H1 (cell line): ENCODE measurements around the gene AMT. TPM values are rescaled to one million over a fixed set of nuclear protein-coding genes. Genes with fewer than 3 reads are reported as not detected.

Experiments
- CTCF ChIA-PET: fragments of 300-600 bp; sonication (Branson Sonifier 250); formaldehyde crosslinking; loops from one replicate; lab custom pipeline; 2021; ENCODE audit not compliant: partially characterized antibody; lab: Charles Lee
- POLR2A ChIA-PET: fragments of 300-600 bp; sonication (Branson Sonifier 250); formaldehyde crosslinking; loops from one replicate; lab custom pipeline; 2021; ENCODE audit warnings: inconsistent platforms; ENCODE audit not compliant: partially characterized antibody; lab: Charles Lee
- DNase-seq, 2 experiments: peaks; one replicate each; pipeline versions ENCODE4 v3.0.0 to v3.0.0-alpha.2; 2010 to 2022; ENCODE audit warnings: low spot score in 2 of 2, low read depth in 1 of 2, mixed read lengths in 1 of 2
- FAIRE-seq: peaks from 2 replicates; lab custom pipeline; 2011; peaks lifted over from hg19 to GRCh38; lab: Jason Lieb, UNC
- H2AFZ ChIP-seq: 2 replicates; pipeline ENCODE4 v1.8.1; 2012; ENCODE audit warnings: low read length, inconsistent platforms
- H2AK5ac ChIP-seq: 2 replicates; pipeline ENCODE4 v1.6.1; 2013; ENCODE audit warnings: low read depth, low read length
- H2BK120ac ChIP-seq: replicated peaks from 2 replicates; pipeline ENCODE3; 2013; ENCODE audit warnings: low read depth, low read length, inconsistent platforms
- H2BK12ac ChIP-seq: 2 replicates; pipeline ENCODE4 v1.6.1; 2013; ENCODE audit warnings: low read depth, low read length
- H2BK15ac ChIP-seq: 2 replicates; pipeline ENCODE4 v1.6.1; 2013; ENCODE audit warnings: low read length
- H2BK20ac ChIP-seq: 2 replicates; pipeline ENCODE4 v1.6.1; 2013; ENCODE audit warnings: low read length
- H2BK5ac ChIP-seq: 2 replicates; pipeline ENCODE4 v1.6.1; 2013; ENCODE audit warnings: low read depth, low read length
- H3K14ac ChIP-seq: 2 replicates; pipeline ENCODE4 v1.6.1; 2013; ENCODE audit warnings: inconsistent platforms; ENCODE audit not compliant: insufficient read length
- H3K18ac ChIP-seq: 2 replicates; pipeline ENCODE4 v1.6.1; 2013; ENCODE audit warnings: low read length; ENCODE audit errors: extremely low read depth
- H3K23ac ChIP-seq: 2 replicates; pipeline ENCODE4 v1.6.1; 2013; ENCODE audit warnings: inconsistent platforms; ENCODE audit not compliant: insufficient read length
- H3K23me2 ChIP-seq: 2 replicates; pipeline ENCODE4 v1.6.1; 2013; ENCODE audit warnings: low read depth, low read length
- H3K27ac ChIP-seq: 2 replicates; pipeline ENCODE4 v1.6.1; 2011; ENCODE audit warnings: low read depth, low read length, inconsistent platforms
- H3K27me3 ChIP-seq, 4 experiments: replicated peaks in 1 of 4; 1 replicate in 1 of 4; 2 replicates in 3 of 4; pipeline versions ENCODE4 v1.6.1 to v1.8.1; 2011 to 2013; ENCODE audit warnings: low read length in 3 of 4, mild to moderate bottlenecking in 3 of 4, inconsistent platforms in 2 of 4, mixed read lengths in 2 of 4, moderate library complexity in 1 of 4; ENCODE audit not compliant: control insufficient read depth in 3 of 4, insufficient read depth in 3 of 4; ENCODE audit errors: extremely low read depth in 1 of 4
- H3K36me3 ChIP-seq, 4 experiments: 2 replicates each; pipeline versions ENCODE4 v1.6.1 to v1.8.1; 2011 to 2013; ENCODE audit warnings: mild to moderate bottlenecking in 4 of 4, low read length in 3 of 4, moderate library complexity in 2 of 4, control low read depth in 1 of 4, inconsistent platforms in 1 of 4; ENCODE audit not compliant: insufficient read depth in 4 of 4, control insufficient read depth in 2 of 4
- H3K4ac ChIP-seq: replicated peaks from 2 replicates; pipeline ENCODE3; 2013; ENCODE audit warnings: low read length, low read depth, mixed read lengths, inconsistent platforms; ENCODE audit not compliant: insufficient read length
- H3K4me1 ChIP-seq, 4 experiments: replicated peaks in 1 of 4; 1 replicate in 1 of 4; 2 replicates in 3 of 4; pipeline versions ENCODE4 v1.6.1 to v1.8.1; 2011 to 2013; ENCODE audit warnings: low read length in 3 of 4, inconsistent platforms in 2 of 4, mixed read lengths in 1 of 4; ENCODE audit not compliant: insufficient read depth in 4 of 4, control insufficient read depth in 3 of 4
- H3K4me2 ChIP-seq, 2 experiments: 2 replicates each; pipeline versions ENCODE4 v1.6.1 to v1.8.1; 2011 to 2013; ENCODE audit warnings: low read depth in 2 of 2, low read length in 2 of 2, control low read depth in 1 of 2, inconsistent platforms in 1 of 2, mild to moderate bottlenecking in 1 of 2; ENCODE audit not compliant: insufficient read depth in 1 of 2
- H3K4me3 ChIP-seq, 4 experiments: fragments of 200-600, 300-600 bp in 1 of 4; sonication (generic), shearing (Covaris generic), sonication (Bioruptor Twin) in 1 of 4; 2 replicates each; pipeline versions ENCODE4 v1.5.1 to v1.8.1; 2011 to 2016; ENCODE audit warnings: low read length in 4 of 4, low read depth in 3 of 4, control low read depth in 2 of 4, inconsistent platforms in 2 of 4, mild to moderate bottlenecking in 2 of 4, mixed read lengths in 1 of 4, moderate library complexity in 1 of 4; ENCODE audit not compliant: insufficient read depth in 2 of 4; ENCODE audit errors: extremely low read depth in 1 of 4
- H3K56ac ChIP-seq: replicated peaks from 2 replicates; pipeline ENCODE3; 2013; ENCODE audit warnings: low read depth, mild to moderate bottlenecking, mixed read lengths, low read length, inconsistent platforms; ENCODE audit not compliant: insufficient read length
- H3K79me1 ChIP-seq: 2 replicates; pipeline ENCODE4 v1.6.1; 2013; ENCODE audit warnings: low read depth, low read length, control low read depth
- H3K79me2 ChIP-seq, 2 experiments: 2 replicates each; pipeline versions ENCODE4 v1.6.1 to v1.8.1; 2012 to 2013; ENCODE audit warnings: low read length in 2 of 2, mild to moderate bottlenecking in 2 of 2, inconsistent platforms in 1 of 2; ENCODE audit not compliant: insufficient read depth in 2 of 2, control insufficient read depth in 1 of 2
- H3K9ac ChIP-seq, 4 experiments: replicated peaks in 1 of 4; 1 replicate in 1 of 4; 2 replicates in 3 of 4; pipeline versions ENCODE4 v1.6.1 to v1.8.1; 2011 to 2013; ENCODE audit warnings: low read depth in 3 of 4, low read length in 3 of 4, control low read depth in 2 of 4, mild to moderate bottlenecking in 2 of 4, moderate library complexity in 2 of 4, inconsistent platforms in 1 of 4; ENCODE audit errors: extremely low read depth in 1 of 4
- H3K9me3 ChIP-seq, 2 experiments: 2 replicates each; pipeline versions ENCODE4 v1.6.1 to v1.8.1; 2012 to 2013; ENCODE audit warnings: mild to moderate bottlenecking in 2 of 2, moderate library complexity in 2 of 2, control low read depth in 1 of 2, inconsistent platforms in 1 of 2, low read depth in 1 of 2, low read length in 1 of 2, mixed read lengths in 1 of 2; ENCODE audit not compliant: insufficient read depth in 2 of 2
- H4K20me1 ChIP-seq, 2 experiments: replicated peaks in 1 of 2; 2 replicates each; pipeline versions ENCODE3 to v1.8.1; 2011 to 2013; ENCODE audit warnings: inconsistent platforms in 2 of 2, low read length in 2 of 2, mild to moderate bottlenecking in 1 of 2; ENCODE audit not compliant: insufficient read depth in 2 of 2, control insufficient read depth in 1 of 2
- H4K5ac ChIP-seq: 2 replicates; pipeline ENCODE4 v1.6.1; 2013; ENCODE audit warnings: low read length, low read depth, mixed read lengths, inconsistent platforms; ENCODE audit not compliant: insufficient read length
- H4K8ac ChIP-seq: 2 replicates; pipeline ENCODE4 v1.8.0; 2013; ENCODE audit warnings: mild to moderate bottlenecking, moderate library complexity, low read length, inconsistent platforms; ENCODE audit not compliant: insufficient read depth; ENCODE audit errors: extremely low read depth
- H4K91ac ChIP-seq: replicated peaks from 2 replicates; pipeline ENCODE3; 2013; ENCODE audit warnings: low read length, mixed read lengths, inconsistent platforms; ENCODE audit not compliant: insufficient read length
- EP300 ChIP-seq, 2 experiments: IDR thresholded peaks; 1 replicate in 1 of 2; 2 replicates in 1 of 2; pipeline ENCODE4 v1.6.1; 2011 to 2012; ENCODE audit warnings: low read depth in 2 of 2, low read length in 2 of 2, mild to moderate bottlenecking in 2 of 2, borderline replicate concordance in 1 of 2, inconsistent platforms in 1 of 2, moderate library complexity in 1 of 2
- MAFK ChIP-seq: IDR thresholded peaks from 2 replicates; pipeline ENCODE4 v1.6.1; 2012; ENCODE audit warnings: low read depth, mild to moderate bottlenecking, improper control_type of control experiment, low read length
- TCF12 ChIP-seq: IDR thresholded peaks from 2 replicates; pipeline ENCODE4 v1.6.1; 2011; ENCODE audit warnings: low read depth, mild to moderate bottlenecking, low read length
- WGBS, 2 experiments: shearing (Covaris generic) in 1 of 2; methylation state at CpG; one replicate each; pipeline versions ENCODE4 v1.1.6 to v1.1.7; 2013 to 2015; ENCODE audit warnings: low lambda C conversion rate in 2 of 2, mixed read lengths in 2 of 2, inconsistent platforms in 1 of 2, low coverage in 1 of 2, missing lambda C conversion rate in 1 of 2; ENCODE audit not compliant: insufficient replicate concordance in 2 of 2, insufficient coverage in 1 of 2, insufficient read length in 1 of 2; ENCODE audit errors: extremely low coverage in 1 of 2, missing lambda C conversion rate in 1 of 2; 5-methylcytosine and 5-hydroxymethylcytosine counted together
- polyA plus RNA-seq, 7 experiments: library from polyadenylated mRNA; depleted of rRNA in 3 of 7; stranded (reverse) in 5 of 7; unstranded in 2 of 7; fragments of >200 nt in 5 of 7; fragments of 200-250 nt in 2 of 7; gene quantifications; 1 replicate in 5 of 7; 2 replicates in 1 of 7; 4 replicates in 1 of 7; pipeline versions ENCODE4 v1.2.1 to v1.2.3, GENCODE V29; 2011 to 2013; ENCODE audit warnings: missing spikeins in 2 of 7, mixed read lengths in 2 of 7
- total RNA-seq: library from RNA; stranded (reverse); fragmentation: NEBNext Ultra II Directional; extraction: Animal tissue kit (Norgen Biotek cat#: 25700); gene quantifications from 2 replicates; pipeline ENCODE4 v1.2.1, GENCODE V29; 2021

The AMT gene
- total and polyA plus RNA-seq, 2 of the 8 experiments (the other 6 are each of a cell fraction or from before 2014, with no cell fraction given), result 46.5 to 92.4 TPM

- Histone ChIP-seq H3K4me1 (no peaks in the 10 kb centered on the region), H3K23me2 (0 out of 2 replicates have a peak, but pooled peaks cover 2% of the 10 kb centered on the region), H3K27me3 (no peaks in the 10 kb centered on the region), H3K4me3 (no peak overlapping the region), H3K18ac (no peak overlapping the region), H3K36me3 (no peaks in the 10 kb centered on the region), H2AK5ac (no peak overlapping the region), H3K14ac (no peak overlapping the region), H3K4ac (no peak overlapping the region), H3K23ac (no peak overlapping the region), H2BK15ac (no peak overlapping the region)
- no peak for FAIRE-seq
- DNase-seq, result no peak
- no peak for TF ChIP-seq EP300 (IDR thresholded peaks at IDR 0.05; ENCODE audit: borderline replicate concordance in 1 of 2, low read depth in 2 of 2, low read length in 2 of 2)
- TF ChIP-seq MAFK, result no peak
- TF ChIP-seq TCF12, result no peak
- TF ChIP-seq, all 59 proteins: peak for 0
- no peak overlapping the region for H3K27ac ChIP-seq
- no peak overlapping the region for H4K91ac ChIP-seq
- H3K79me2 ChIP-seq, result peaks cover 3 to 93% of the 10 kb centered on the region in 2 experiments
- no peak overlapping the region for H2AFZ ChIP-seq
- no peak overlapping the region for H3K9ac ChIP-seq
- no peak overlapping the region for H4K8ac ChIP-seq
- ChIA-PET POLR2A (interaction anchor here (0.7 to 1.0 kb wide), 2 partner anchors 15 to 27 kb away, joined by 3 read pairs; no protein-coding TSS in a partner anchor), CTCF (interaction anchor here (1.1 to 1.8 kb wide), 2 partner anchors 16 to 22 kb away, joined by 3 read pairs; no protein-coding TSS in a partner anchor)
- no peak overlapping the region for H2BK5ac ChIP-seq
- no peaks in the 10 kb centered on the region; the same call in 1 of the 2 replicates for H3K79me1 ChIP-seq
- no peak overlapping the region for H2BK12ac ChIP-seq
- H2BK20ac ChIP-seq, result no peak overlapping the region
- no peaks in the 10 kb centered on the region for H3K9me3 ChIP-seq
- 90% methylated on average over 11 of the region's 11 CpGs; no CpG with 5 or more reads in 1 of the 2 experiments for WGBS, 2 experiments
- H3K4me2 ChIP-seq, result no peak overlapping the region
- H3K56ac ChIP-seq, result no peak overlapping the region
- no peak overlapping the region for H4K5ac ChIP-seq
- H2BK120ac ChIP-seq, result no peak overlapping the region
- H4K20me1 ChIP-seq, result peaks cover 6 to 20% of the 10 kb centered on the region in 2 experiments
Measured at GRCh38 chr3:49386056-49386756, 36.1 kb downstream of the AMT start.
